AG10803 (cell line): Measurements from ENCODE around the gene LGR4.

Experiments
- DNase-seq: peaks from one replicate; pipeline ENCODE4 v3.0.0; 2010; ENCODE audit warnings: low read depth
- H3K4me3 ChIP-seq: 2 replicates; pipeline ENCODE4 v1.5.1; 2011; ENCODE audit warnings: mild to moderate bottlenecking, low read length, control low read depth
- TF ChIP-seq, protein P1 (sequence below): conservative IDR thresholded peaks from 2 replicates; pipeline ENCODE4 v1.5.1; 2011; ENCODE audit warnings: mild to moderate bottlenecking, low read length, control low read depth, inconsistent platforms

Gene LGR4

DNA sequence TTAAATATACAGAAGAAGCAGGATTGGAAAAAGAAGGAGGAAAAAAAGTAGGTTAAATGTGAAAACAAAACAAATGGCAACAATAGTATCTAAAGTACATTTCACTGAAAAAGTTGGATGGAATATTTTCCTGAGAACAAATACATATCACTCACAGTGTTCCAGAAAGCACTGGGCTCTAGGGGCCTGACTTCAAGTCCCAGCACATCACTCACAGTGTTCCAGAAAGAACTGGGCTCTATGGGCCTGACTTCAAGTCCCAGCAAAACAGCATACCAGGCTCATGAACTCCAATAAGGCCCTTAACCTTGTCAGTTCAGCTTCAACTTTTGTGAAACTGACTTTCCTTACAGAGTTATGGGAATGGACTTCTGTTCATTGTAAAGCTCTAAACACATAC, 63.5 kb downstream of the LGR4 start:
- H3K4me3 ChIP-seq = no peak overlapping the region
- no peak for DNase-seq
- TF ChIP-seq, protein P1, sequence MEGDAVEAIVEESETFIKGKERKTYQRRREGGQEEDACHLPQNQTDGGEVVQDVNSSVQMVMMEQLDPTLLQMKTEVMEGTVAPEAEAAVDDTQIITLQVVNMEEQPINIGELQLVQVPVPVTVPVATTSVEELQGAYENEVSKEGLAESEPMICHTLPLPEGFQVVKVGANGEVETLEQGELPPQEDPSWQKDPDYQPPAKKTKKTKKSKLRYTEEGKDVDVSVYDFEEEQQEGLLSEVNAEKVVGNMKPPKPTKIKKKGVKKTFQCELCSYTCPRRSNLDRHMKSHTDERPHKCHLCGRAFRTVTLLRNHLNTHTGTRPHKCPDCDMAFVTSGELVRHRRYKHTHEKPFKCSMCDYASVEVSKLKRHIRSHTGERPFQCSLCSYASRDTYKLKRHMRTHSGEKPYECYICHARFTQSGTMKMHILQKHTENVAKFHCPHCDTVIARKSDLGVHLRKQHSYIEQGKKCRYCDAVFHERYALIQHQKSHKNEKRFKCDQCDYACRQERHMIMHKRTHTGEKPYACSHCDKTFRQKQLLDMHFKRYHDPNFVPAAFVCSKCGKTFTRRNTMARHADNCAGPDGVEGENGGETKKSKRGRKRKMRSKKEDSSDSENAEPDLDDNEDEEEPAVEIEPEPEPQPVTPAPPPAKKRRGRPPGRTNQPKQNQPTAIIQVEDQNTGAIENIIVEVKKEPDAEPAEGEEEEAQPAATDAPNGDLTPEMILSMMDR = no peak

DNA sequence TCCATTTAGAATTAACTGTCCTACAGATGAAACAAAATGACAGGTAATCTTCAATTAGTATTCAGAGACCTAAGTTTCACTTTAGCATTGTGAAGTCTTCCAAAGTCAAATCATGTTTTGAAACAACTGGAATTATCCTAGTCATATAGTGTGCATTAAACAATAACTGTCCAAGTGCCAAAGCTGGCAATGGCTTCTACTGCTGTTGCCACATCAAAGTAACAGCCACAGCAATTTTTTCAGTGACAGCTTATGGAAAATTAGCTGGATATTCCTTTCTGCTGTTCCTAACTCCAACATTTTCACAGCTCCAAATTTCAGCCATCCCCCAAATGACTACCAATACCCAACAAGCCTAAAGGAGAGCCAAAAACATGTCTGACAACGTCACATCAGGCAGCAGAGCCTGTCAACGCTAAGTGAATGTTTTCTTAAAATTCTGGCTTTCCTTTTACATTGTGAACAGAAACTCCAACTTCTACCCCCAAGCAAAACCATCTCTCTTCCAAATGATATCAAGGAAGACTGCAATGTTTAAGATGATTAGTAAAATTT, 64.3 kb downstream of the LGR4 start:
- DNase-seq = no peak
- TF ChIP-seq, protein P1 = no peak
- no peak overlapping the region for H3K4me3 ChIP-seq

DNA sequence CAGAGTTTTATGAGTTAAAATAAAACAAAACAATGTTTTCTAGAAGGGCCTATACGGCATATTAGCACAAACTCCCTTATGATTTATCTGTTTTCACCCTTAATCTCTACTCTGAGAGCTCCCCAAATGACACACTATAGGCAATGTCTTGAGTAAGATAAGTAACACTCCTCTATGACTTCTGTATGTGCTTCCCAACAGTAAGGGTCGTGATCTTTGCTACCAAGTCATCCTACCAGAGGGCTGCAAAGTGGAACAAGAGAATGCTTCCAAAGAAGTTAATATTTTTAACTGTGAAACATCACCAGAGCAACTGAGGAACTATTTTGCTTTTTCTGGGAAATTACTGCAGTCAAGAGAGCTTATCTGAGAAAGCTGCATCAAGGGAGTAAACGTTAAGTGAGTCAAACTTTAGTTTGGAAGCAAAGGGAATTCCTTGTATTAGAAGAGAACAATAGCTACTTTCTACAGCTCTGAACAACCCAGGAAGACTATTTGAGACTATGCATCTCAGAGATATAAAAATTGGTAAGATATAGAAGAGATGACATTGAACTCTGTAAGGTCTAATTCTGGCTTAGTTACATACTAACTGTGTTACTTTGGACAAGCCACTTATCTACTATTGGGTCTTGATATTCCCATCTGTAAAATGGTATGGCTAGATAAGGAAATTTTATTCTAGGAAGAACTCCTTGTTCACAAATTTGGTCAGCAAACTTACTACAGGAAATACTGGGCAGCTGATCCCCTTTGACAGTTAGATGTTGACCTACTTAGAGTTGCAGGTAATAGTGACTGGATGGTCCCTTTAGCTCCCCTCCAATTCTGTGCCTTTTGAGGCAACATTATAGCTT, 65.9 kb downstream of the LGR4 start:
- TF ChIP-seq, protein P1 = no peak
- no peak overlapping the region for H3K4me3 ChIP-seq
- DNase-seq = no peak

DNA sequence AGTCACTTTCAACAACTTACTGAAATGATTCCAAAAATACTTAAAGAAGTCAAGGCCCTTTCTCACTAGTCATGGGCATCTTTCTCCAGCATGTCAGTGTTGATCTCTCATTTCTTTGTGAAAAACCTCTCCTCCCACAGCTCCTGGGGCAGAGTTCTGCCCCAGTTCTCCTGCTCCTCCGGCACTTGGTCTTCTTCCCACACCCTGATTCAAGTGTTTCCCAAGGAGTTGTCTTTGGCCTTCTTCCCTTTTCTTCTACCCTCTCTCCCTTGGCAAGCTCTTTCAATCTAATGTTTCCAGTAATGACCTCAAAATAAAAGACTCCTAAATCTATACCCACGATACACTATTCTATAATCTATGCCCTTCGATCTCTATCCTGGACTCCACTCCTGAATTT, 67.5 kb downstream of the LGR4 start:
- DNase-seq = no peak
- no peak overlapping the region for H3K4me3 ChIP-seq
- TF ChIP-seq, protein P1 = no peak

DNA sequence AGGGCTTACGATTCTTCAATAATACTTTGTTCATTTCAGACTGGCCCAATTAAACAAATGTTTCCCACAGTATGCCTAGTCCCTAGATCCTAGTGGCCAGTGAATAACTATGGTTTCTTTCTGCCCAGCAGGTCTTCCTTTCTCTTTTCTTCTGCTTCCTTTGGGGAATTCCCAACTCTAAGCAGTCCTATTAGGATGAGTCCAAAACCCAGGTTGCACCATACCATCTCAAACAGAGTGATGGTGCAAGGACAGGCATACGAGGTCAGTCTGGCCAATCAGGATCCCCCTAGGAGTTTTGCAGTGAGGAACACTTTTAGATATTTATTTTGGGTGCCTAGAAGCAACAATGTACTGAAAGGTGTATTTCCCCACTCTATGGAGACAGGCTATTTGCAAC, 68.2 kb downstream of the LGR4 start:
- TF ChIP-seq, protein P1 = no peak
- H3K4me3 ChIP-seq = no peak overlapping the region
- no peak for DNase-seq

DNA sequence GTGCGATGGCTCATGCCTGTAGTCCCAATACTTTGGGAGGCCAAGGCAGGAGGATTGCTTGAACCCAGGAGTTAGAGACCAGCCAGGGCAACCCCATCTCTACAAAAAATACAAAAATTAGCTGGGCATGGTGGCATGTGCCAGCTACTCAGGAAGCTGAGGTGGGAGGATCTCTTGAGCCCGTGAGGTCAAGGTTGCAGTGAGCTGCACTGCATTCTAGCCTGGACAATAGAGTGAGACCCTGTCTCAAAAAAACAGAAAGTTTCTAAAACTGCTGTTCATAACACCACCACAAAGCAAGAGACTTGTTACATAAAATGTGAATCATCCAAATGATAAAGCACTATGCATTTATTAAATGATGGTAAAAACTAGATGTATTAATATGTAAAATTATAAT, 69.4 kb downstream of the LGR4 start:
- H3K4me3 ChIP-seq = no peak overlapping the region
- TF ChIP-seq, protein P1 = no peak
- no peak for DNase-seq

DNA sequence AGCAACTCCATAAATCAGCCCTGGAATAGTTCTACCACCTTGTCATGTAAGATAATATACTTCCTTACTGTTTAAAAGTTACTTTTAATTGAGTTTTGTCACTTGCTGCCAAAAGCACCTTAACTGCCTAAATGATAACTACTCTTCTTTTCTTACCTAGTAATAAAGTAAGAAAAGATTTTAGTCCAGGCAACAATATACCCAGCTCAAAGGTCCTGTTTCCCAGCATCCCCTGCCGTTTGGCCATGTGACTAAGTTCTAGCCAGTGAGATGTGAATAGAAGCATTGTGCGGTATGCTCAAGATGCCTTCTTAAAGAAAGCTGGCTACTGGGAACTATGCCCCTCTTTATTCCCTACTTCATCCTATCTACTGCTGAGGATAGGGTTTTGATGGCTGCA, 70.1 kb downstream of the LGR4 start:
- TF ChIP-seq, protein P1 = no peak
- no peak for DNase-seq
- no peak overlapping the region for H3K4me3 ChIP-seq
